Pulmonary artery endothelial cell (primary cell): ENCODE data around the gene NAGPA. TPM values are rescaled to one million over a fixed set of nuclear protein-coding genes. Genes with fewer than 3 reads are reported as not detected.

Experiments
- DNase-seq: peaks from one replicate; pipeline ENCODE4 v3.0.0-alpha.2; 2011; ENCODE audit warnings: low read depth, low spot score
- total RNA-seq: library from RNA; depleted of rRNA; stranded (reverse); fragments of >200 nt; gene quantifications from 2 replicates; pipeline ENCODE4 v1.2.3, GENCODE V29; 2014

NAGPA gene
- total RNA-seq, 1 donor from 2014 or later: 16.0 TPM

GRCh38 chr16:5030251-5030870 is 3.4 kb downstream of the NAGPA start:
- DNase-seq: no peak

DNA sequence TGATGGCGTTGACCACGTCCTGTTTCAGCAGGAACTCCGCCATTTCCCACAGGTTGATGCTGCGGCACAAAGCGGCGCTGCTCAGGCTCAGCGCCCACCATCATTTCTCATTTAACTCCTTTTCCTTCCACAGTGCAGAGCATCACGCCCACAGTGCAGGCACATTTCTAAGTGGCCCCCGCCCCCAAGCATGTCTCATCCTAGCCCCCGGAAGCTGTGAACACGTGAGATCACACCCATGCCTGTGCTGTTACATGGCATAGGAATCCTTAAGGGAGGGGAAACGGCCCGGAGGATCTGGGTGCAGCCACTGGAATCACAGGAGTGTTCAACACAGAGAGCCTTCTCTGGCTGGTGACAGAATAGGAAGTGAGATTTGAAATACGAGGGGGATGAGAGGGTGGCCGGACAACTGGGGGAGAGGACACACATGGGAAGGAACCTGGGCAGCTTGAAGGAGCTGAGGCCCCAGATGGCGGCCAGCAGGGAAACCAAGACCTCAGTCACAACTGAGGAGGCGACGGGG is 4.7 kb downstream of the NAGPA start:
- DNase-seq: no peak

GRCh38 chr16:5027575-5028235 is 6.0 kb downstream of the NAGPA start:
- no peak for DNase-seq

GRCh38 chr16:5027086-5027485 is 6.6 kb downstream of the NAGPA start:
- no peak for DNase-seq

DNA sequence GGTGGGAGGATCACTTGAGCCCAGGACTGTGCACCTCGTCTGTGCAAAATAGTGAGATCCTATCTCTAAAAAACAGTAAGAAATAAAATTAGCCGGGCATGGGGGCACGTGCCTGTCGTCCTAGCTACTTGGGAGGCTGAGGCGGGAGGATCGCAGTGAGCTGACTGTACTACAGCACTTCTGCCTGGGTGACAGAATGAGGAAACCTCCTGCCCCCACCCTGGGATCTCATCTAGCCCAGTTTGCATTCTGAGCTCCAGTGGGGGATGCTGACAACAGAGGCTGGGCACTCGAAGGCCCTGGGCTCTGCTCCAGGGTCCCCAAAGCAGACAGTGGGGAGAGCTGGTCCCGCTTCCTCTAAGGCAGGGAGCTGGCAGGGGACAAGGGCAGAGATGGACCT is 7.1 kb downstream of the NAGPA start:
- no peak for DNase-seq

DNA sequence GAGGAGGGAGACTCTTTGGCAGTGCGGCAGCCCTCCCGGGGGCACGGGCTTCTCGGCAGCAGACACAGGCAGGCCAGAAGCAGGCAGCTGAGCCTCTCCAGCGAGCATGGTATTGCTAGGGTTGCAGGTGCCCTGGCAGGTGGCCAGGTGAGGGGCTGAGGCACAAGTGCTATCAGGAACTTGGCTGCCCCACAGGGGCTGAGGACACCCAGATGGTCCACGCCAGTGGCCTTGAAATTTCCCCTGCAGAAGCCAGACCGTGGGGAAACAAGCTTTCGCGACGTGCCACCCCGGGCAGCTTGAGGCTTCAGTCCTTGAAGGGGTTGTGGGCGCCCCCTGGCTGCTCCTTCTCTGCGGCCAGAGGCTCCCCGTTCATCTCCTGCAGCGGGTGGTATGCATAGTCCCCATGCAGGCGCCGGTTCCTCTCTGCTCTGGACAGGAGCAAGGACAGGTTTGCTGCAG is 8.5 kb downstream of the NAGPA start:
- DNase-seq: no peak

- DNase-seq: no peak
Measured at GRCh38 chr16:5024632-5025031, 9.1 kb downstream of the NAGPA start.

DNA sequence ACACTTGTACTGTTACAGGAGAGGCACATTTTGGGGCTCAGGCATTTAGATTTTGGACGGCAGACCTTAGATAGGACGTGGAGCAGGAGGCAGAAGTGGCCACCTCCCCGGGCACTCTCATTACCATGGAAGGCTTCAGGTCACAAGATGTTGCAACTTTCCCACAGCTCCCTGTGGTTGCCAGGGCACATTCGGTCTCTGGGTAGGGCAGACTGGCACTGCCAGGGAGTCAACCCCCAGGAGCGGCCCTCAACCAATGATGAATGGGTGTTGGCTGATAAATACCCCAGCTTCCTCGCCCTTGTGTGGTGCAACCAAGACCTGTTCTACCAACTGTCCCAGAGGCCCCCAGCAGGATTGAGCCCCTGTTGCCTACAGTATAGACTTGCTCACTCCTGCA is 11.2 kb downstream of the NAGPA start:
- no peak for DNase-seq

- DNase-seq: no peak
Measured at GRCh38 chr16:5020551-5020950, 13.2 kb downstream of the NAGPA start.

DNA sequence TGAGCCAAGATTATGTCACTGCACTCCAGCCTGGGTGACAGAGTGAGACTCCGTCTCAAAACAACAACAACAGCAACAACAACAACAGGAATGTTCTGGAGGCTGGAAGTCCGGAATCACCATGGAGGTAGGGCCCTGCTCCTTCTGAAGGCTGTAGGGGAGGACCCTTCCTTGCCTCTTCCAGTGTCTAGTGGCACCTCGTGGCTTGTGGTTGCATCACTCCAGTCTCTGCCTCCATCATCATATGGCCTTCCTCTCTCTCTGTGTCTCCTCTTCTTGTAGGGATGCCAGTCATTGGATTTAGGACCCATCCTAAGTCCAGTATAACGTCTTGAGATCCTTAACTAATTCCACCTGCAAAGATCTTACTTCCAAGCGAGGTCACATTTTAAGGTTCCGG is 14.0 kb downstream of the NAGPA start:
- no peak for DNase-seq

GRCh38 chr16:5018793-5019192 is 14.9 kb downstream of the NAGPA start:
- no peak for DNase-seq

DNA sequence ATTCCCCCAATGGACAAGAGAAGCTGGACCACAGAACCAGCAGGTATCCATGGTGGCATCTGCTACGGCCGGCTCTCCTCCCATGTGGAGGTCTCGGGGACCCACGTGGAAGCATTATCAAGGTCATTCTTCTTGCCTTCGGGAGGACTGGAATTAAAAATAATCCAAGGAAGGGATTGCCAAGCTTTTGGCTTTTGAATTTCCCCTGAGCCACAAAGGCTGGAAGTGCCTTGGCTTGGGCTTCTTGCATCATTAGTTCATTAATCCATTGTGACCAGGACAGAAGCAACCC is 16.1 kb downstream of the NAGPA start:
- DNase-seq: no peak

GRCh38 chr16:5016967-5017677 is 16.6 kb downstream of the NAGPA start:
- DNase-seq: no peak

DNA sequence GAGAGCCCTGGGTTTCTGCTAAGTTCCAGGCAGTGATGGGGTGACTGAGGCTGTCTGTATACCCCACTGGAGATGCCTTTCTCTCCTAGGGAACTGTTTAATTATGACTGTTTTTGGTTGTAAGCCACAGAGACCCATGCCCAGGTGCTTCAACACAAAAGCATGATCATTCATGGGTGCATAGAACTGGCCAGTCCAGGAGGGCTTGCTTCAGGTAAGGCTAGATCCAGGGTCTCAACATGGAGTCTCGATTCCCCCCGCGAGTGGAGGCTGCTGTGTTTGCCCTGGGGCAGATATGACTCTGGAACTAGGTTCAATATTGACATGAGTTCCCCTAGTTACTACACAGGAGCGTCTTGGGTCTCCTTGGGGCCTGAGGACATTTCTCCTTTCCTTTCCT is 17.8 kb downstream of the NAGPA start:
- no peak for DNase-seq

DNA sequence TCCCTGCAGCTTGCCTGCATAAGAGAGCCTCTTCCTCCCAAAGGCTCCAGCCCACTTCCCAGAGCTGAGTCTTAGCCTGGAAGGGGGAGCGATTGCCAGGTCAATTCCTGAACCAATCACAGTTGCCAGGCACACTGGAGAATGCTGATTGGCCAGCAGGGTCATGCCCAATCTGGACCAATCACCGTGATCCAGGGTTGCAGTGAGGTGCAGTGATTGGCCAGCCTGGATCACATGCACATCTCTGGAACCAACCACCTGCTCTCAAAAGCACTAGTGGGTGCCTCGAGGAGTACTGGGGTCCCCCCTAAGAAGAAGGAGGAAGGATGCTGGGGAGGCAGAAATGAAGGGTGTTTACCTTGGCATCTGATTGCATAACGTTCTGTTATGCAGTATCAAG is 18.4 kb downstream of the NAGPA start:
- no peak for DNase-seq

DNA sequence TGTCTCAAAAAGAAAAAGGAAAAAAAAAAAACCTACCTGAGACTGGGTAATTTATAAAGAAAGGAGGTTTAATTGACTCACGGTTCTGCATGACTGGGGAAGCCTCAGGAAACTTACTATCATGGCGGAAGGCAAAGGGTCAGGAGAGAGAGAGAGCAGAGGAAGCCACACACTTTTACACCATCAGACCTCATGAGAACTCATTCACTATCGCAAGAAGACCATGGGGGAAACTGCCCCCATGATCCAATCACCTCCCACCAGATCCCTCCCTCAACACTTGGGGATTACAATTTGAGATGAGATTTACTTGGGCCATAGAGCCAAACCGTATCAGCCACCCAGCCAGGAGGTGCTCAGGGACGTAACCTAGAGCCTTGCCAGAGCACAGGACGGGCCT is 20.8 kb downstream of the NAGPA start:
- no peak for DNase-seq

- DNase-seq: no peak
Measured at GRCh38 chr16:5011637-5012036, 22.1 kb downstream of the NAGPA start.

DNA sequence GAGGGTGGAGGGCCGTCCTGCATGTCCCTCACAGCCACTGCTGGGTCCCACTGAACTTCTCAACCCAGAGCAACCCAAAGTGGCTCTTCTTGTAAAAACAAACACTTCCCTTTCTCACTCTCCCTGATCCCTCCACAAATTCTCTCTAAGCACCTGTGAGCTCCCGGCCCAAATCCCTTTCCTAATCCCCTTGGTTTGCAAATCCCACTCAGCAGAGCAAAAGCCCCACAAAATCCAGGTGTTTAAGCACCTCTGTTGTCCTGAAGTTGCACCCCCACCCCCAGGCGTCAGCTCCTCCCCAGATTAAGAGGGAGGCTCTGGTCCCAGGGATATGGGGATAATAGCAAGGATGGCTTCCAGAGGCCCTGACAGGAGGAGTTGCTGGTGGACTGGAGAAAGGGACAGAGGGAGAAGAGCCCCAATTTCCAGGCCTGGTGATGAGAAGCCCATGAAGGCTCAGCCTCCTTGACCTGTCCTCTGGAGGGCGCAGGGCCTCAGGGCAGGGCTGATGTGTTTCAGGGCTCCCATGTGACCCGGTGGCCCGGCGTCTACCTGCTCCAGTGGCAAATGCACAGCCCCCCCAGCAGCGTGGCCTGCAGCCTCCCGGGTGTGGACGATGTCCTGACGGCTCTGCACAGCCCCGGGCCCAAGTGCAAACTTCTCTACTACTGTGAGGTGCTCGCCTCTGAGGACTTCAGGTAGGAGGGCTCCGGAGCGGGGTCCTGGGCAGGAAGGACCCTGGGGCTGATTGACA is 23.0 kb downstream of the NAGPA start:
- DNase-seq: no peak

DNA sequence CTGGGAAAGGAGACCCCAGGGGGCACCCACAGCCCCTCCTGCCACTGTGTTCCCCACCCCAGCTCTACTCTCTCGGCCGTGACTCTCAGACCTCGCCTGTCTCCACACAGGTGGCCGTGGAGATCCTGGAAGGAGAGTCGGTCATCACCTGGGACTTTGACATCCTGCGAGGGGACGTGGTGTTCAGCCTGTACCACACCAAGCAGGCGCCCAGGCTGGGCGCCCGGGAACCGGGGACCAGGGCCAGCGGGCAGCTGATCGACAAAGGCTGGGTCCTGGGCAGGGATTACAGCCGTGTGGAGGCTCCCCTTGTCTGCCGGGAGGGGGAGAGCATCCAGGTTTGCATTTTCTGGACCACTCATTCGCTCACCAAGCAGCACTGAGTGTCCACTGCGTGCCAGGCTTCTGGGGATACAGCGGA is 25.4 kb downstream of the NAGPA start:
- no peak for DNase-seq

- DNase-seq: no peak
Measured at GRCh38 chr16:5007256-5007655, 26.5 kb downstream of the NAGPA start.

GRCh38 chr16:5006348-5007193 is 27.2 kb downstream of the NAGPA start:
- no peak for DNase-seq
